ENCODE data around the gene C14orf93.

- TF ChIP-seq FOXK2 (IDR thresholded peaks at IDR 0.05) (no peak), ELF4 (IDR thresholded peaks at IDR 0.05) (no peak)
These were observed 41.5 kb upstream of the C14orf93 start for GRCh38 chr14:23051141-23052057.
